Stimulated activated CD8-positive, alpha-beta memory T cell treated with anti-CD3 and anti-CD28 coated beads, Interleukin-15, amount 100 ng/mL, for 48 hours (primary cell): ENCODE results near the gene PAM.
"Not testable (repeated sequence)": the region's sequence is repeated elsewhere in the genome, so short reads cannot be mapped to it uniquely, and the experiment has no call there.

Experiments
- DNase-seq, 2 donors: peaks; one replicate each; pipeline ENCODE4 v3.0.0-alpha.2; 2020; ENCODE audit warnings: low read depth in 2 of 2

Gene PAM

DNA sequence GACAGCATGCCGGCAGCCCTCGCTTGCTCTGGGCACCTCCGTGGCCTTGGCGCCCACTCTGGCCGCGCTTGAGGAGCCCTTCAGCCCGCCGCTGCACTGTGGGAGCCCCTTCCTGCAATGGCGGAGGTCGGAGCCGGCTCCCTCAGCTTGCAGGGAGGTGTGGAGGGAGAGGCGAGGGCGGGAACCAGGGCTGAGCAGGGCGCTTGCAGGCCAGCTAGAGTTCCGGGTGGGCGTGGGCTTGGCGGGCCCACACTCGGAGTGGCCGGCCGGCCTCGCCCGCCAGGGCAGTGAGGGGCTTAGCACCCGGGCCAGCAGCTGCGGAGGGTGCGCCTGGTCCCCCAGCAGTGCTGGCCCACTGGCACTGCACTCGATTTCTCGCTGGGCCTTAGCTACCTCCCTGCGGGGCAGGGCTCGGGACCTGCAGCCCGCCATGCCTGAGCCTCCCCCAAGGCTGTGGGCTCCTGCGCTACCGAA, 3.2 kb upstream of the PAM start:
- not testable (repeated sequence) for DNase-seq

DNA sequence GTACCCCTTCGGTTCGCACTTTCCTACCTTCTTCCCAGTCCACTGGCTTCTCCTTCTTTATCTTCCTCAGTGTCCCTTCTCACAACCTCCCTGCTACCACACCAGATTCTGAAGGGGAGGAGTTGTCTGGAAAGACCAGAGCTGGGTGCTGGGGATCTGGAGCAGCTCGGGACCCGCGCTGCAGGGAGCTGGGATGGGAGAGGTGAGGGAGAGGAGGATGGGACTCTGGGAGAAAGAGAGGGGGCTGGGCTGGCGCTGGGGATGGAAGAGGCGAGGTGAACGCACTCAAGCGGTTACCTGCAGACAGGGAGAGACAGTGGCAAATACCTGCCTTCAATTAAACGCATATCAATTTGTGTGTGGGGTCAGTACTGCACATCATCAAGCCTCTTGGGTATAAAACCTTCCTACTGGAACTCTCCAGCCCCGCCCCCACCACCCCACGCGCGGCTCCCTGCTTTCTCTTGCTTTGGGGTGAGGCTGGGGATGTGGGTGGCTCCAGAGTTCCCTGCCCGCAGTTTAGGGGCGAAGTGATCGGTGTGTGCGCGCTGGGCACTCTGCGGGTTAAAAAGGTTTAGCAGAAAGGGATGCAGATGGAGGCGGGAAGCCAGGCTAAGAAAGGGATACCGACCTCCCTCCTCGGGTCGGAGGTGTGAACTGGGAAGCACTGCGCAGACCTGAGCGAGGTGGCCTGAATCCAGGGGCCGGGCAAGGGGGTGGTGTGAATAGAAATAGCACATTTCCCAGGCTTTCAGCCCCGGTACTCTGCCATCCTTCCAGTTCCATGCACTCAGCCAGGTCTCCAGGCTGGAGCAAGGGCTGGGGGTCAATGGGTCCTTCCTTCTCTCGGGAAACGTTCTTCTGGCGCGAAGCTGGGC, 977 bp upstream of the PAM start:
- no peak for DNase-seq

DNA sequence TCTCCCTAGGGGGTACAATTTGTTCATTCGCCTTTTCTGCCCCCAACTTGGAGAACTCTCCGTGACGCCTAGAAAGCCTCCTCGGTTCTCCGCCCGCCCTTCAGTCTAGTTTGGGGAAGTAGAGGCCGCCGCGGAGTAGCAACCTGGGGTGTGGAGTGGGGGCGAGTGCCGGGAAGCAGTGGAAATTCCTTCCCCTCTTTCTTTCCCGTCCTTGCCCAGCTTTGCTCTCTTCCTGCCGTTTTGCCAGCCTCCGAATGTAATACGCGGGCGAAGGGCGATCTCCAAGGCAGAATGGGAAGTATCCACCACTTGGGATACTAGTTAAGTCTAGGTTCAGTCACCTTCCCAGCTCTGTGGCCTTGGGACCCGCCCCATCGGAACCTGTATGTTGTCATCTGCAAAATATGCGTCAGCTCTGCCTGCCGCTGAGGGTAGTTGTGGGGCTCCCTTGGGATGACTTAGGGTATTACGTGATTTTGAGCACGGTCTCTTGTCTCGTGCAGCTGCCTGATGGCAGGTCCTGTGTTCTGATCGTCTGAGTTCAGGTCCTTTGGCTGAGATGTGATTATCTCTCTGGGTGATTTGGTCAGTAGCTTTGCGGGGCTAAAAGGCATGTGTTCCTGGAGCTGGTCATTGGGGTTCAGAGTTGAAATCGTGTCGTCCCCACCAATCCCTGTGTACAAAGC, 724 bp downstream of the PAM start:
- peak; percentile 62 to 66 for DNase-seq

DNA sequence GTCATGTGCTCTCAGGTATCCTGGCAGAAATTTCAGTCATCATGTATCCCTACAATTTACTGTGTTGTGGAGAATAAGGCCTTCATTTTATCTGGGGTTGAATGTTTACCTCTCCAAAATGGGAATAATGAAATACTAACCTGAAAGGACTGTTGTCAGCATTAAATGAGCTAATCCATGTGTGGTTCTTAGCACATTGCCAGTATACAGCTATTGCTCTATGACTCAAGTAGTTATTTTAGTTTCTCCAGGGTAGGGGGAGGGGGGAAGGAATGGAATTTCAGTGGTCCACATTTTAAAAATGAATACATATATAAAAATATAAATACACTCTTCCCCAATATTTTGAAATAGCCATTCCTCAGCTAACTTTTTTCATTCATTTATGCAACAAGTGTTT, 3.5 kb downstream of the PAM start:
- no peak for DNase-seq

DNA sequence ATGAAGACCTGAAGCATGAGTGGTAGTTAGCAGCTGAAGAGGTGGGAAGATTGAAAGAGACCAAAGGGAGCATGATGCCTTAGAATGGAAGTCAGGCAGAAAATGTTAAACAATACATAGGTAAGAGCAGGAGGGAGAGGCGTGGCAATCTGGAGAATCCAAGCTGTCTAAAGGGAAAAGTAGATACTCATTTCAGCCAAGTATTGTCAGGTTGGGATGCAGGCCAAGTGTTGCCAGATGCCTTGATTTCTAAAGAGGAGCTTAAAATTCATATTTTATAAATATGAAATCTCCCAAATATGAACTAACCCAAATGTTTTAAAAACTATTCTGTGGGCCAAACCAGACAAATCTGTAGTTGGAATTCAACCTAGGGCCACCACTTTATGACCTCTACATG, 4.2 kb downstream of the PAM start:
- no peak for DNase-seq

DNA sequence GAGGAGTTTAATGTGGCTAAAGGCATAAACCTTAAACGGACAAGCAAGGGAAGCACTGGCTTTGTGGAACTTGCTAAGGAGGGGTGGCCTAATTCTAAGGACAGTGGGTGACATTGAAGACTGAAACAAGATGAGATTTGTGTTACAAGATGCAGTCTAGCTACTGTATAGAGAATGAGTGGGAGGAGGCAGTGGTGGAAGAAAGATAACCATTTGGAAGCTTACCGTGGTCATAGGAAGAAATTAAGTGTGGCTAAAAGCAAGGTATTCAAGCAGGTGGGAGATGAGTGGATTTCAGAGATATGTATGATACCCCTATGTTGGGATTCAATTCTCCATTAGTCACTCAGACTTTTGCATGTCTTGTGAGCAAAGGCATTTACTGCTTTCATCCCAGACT, 4.6 kb downstream of the PAM start:
- no peak for DNase-seq

DNA sequence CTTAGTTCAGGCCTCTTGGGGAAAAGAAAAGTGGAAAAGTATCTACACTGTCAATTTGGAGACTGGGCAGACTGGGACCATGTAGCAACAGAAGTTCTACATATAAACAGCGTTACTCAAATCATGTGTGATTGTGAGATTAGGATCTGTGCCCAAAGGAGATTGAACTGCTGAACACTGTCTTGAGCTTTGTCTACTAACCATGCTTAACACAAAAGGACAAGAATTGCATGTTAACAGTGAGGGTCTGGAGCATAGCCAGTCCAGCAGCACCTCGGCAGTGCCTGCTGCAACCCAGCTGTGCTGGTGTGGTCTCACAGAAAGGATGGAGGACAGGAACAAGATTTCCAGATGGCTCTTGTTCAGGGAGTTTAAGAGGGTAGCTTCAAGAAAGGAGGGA, 5.7 kb downstream of the PAM start:
- DNase-seq, result no peak

DNA sequence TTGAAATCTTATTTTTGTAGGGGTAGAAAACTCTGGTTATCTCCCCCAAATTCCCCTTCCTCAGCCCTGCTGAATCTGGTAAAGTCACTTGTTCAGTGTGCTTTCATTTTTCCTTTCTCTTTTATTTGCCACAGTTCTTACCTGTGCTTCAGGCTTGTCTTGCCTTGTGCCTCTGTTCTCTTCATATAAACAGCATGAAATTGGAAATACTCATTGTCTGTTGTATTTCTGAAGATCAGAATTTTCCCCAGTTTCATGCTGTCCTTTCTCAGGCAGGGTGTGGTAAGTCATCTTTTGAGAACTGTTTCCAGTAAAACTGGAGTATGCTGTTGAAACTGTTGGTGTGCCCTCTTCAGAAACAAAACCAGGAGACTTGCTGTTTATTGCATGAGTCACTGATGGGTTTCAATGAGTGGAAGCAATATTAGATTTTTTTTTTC, 7.0 kb downstream of the PAM start:
- no peak for DNase-seq

DNA sequence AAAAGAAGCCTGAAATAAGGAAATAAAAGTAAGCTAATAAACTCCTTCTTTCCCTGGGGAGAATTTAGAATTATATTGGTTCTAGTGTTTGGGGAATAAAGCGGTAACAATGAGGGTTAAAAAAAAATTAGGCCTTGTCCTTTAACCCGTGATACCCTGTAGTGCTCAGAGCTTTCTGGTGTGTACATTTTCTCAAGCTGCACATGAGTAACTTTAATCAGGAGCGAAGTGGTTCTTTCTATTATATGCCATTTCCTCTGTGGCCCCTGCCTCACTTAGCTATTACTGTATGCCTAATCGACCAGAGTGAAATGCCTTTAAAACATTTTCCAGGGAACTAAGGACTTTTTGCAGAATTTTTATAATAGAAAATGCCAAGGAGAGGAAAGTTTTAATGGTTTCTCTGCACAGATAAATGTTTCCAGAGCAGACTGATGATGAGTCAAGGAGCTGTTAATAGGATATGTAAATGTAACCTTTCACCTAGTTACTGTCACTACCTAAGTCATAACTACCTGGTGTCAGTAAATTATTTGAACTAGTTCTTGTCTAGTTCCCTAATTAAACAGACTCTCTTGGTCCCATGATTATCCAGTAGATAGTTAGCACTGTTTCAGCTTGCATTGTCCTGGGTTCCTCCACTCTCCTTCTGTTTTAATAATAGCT, 7.6 kb downstream of the PAM start:
- DNase-seq, result no peak

DNA sequence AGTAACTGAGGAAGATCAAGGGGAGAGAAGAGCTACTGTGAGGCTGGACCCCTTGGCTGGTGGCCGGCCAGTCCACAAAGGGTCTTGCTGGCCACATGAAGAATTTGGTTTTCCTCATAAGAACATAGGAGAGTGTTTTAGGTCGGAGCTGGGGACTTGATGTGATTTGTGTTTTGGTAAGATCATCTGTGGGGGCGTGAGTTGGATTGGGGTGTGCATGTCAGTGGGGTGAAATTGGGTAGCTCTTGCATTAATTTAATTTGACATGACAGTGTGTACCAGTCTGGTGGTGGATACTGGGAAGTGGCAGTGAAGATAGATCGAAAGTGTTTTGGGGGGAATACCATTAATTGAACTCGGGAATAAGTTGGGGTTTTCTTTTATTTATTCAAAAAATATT, 8.6 kb downstream of the PAM start:
- no peak for DNase-seq

DNA sequence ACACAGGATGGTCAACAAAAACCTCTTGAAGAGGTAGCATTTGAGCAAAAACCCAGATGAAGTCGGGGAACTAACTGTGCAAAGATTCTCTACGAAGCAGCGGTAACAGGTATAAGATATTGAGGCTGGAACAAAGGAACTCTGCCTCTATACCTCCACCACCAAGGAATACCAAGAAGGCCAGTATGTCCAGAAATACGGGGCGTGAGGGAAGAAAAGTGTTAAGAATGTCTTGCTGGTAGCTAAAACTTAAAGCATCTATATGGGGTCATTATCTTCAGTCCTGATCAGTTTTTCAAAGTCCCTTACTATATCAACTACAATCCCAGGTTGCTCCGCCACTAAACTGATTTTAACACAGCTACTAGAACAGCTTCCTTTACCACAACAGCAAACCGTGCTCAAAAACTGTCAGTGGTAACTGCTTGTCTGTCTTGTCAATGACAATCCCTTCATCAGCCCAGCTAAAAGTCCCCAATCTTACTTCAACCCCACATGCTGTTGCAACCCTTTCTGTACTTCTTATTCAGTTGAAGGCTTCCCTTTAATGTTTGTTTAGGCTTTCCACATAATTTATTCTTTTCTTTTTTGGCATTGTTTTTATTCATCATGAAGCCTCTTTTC, 9.4 kb downstream of the PAM start:
- DNase-seq, result no peak

DNA sequence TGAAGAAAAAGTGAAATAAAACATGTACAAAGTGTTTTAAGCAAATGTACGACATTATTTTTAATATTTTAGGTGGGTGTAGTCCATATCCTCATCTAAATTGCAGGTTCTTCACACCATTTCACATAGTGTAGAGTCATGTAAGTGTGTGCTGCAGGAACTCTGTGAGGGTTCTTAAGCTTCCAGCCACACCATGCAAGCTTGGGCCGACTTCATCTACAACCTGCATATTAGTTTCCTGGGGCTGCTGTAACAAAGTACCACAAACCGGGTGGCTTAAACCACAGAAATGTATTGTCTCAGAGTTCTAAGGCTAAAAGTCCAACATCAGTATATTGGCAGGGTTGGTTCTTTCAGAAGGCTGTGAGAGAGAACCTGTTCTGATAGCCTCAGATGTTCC, 10.2 kb downstream of the PAM start:
- no peak for DNase-seq

DNA sequence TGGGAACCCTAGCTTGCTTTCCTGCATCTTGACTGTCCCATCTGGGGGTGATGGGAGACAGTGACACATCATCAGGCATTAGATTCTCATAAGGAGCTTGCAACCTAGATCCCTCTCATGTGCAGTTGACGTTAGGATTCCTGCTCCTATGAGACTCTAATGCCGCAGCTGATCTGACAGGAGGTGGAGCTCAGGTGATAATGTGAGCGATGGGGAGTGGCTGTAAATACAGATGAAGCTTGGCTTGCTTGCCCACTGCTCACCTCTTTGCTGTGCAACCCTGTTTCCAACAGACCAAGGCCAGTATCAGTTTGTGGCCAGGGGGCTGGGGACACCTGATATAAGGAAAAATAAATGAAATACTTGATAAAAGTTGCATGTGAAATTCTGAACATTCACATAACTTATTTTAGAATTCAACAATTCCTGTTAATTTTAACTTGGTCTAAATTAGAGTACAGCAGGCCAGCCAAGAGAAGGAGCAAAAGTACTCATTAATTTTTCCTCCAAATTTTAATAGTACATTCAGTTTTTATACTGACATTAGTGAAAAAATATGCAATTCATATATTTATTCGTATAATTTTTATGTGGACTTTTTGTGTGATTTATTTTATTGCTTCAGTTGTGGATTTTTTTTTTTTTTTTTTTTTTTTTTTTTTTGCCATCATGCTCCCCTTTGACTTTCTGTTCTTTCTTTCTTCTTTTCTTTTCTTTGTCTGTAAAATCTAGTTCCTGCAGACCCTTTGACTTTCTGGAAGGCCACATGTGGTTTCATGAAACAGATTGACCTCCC, 11.4 kb downstream of the PAM start:
- no peak for DNase-seq

DNA sequence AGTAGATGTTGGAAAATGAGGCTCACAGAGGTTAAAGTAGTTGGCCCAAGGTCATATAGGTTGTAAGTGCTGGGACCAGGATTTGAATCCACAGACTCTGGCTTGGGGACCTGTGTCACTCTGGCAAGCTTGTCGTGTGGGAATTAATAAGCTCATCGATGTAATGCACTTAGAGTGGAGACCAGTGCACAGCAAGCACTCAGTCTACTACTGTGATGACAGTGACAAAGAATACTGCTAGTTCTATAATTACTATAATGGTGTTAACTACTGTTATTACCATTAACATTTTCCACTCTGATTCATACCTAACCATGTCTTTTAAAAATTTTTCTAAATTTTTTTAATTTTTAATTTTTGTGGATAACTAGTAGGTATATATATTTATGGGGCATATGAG, 12.8 kb downstream of the PAM start:
- DNase-seq, result no peak

DNA sequence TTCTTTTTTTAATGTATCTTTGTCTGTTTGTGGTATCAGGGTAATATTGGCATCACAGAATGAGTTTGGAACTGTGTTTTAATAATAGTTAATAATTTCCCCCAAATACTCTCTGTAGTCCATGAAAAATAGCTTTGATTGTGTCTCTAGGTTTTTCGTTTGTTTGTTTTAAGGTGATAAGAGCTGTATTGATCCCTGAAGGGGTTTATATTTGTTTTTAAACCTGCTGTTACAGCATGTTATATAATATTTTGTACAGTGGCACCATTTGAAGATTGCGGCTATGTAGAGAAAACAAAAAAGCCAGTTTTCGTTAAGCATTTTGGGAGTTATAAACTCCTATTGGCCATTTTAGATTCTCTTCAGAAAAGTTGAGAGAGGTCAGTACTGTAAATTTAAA, 15.7 kb downstream of the PAM start:
- no peak for DNase-seq

DNA sequence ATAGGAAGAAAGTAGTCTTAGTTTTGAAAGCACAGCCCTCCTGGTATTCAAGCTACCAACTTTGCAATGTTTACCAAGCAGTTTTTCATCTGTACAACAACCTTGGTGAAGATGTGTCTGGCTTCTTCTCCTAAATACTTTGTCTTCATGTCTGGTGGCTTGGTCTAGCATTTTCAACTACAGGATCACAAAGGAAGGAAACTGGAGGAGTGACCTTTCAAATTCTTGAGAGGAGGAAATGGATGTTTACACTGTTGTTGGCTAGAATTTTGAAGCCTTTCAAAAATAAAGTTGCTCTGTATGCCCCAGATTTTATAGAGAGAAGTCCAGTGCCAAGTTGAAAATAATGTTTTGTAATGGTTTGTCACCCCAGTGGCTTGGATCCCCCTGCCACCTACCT, 16.3 kb downstream of the PAM start:
- no peak for DNase-seq

DNA sequence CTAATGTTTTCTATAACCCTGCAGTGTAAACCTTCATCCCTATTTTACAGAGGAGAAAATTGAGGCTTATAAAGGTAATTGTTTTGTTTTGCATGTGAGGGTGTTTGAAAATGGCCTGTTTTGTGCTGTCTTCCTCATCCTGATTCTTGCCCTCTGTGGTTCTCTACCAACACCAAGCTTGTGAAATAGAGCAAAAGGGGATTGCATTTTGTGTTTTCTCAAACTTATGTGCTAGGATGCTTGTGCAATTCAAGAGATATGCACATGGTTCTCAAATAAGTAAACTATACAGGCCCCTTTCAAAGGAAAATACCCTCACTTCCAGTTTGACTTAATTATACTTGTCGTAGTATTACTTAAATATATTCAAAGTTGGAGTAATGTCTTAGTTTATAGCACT, 17.2 kb downstream of the PAM start:
- no peak for DNase-seq

DNA sequence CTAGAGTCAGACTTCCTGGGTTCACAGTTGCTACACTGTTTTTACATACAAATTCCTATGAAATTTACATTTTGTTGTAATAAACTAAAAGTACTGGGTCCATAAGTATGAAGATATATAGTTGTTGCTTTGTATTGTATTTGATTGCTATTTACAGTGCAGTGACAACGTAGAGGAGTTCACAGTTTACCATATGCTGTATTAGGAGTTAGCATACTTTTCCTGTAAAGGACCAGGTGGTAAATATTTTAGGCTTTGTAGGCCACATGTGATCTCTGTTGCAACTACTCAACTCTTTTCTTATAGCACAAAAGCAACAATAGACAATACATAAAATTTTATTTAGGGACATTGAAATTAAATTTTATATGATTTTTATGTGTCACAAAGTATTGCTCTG, 18.0 kb downstream of the PAM start:
- DNase-seq, result no peak

DNA sequence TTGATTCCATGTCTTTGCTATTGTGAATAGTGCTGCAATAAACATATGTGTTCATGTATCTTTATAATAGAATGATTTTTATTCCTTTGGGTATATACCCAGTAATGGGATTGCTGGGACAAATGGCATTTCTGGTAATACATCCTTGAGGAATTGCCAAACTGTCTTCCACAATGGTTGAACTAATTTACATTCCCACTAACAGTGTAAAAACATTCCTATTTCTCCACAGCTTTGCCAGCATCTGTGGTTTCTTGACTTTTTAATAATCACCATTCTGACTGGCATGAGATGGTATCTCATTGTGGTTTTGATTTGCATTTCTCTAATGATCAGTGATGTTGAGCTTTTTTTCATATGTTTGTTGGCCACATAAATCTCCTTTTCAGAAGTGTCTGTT, 20.7 kb downstream of the PAM start:
- not testable (repeated sequence) for DNase-seq

DNA sequence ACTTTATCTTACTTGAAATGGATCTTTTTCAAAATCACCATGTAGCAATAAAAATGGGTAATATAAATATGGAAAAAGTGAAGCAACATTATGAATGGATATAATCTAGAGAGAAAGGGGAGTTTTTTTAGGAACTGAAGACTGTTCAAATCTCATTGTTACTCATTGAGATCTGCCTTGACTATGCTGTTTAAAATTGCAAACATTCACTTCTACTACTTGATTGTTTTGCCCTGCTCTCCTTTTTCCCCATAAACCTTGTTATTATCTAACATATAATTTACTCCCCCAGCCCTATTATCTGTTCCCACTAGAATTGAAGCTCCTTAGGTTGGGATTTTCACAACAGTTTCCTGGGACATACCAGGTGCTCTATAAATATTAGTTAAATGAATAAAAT, 22.0 kb downstream of the PAM start:
- no peak for DNase-seq

DNA sequence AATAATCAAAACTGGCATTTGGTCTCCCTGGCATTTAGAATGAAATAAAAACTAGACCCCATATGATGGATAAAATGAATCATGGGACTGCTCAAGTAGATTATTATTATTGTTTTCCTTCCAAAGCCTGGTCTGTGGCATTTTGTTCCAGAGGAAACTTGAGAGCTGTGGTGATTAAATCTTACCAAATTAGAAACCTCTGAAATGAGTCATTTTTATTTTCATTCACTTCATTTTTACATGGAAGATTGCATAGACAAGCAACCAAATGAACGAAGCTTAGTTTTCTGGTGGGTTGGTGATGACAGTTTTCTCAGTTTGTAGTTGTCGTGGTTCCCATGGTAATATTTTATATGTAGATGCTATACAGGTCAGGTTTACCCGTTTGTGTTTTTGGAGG, 23.4 kb downstream of the PAM start:
- DNase-seq, result no peak
